GM12878 (cell line): ENCODE data around the gene MUC5AC. TPM values are rescaled to one million over a fixed set of nuclear protein-coding genes. Genes with fewer than 3 reads are reported as not detected.

Experiments
- ATAC-seq: fragments of 200-7000 bp; cut with Tn5 transposase; 3 replicates; pipeline ENCODE4 v1.9.1; 2020; ENCODE audit warnings: mild to moderate bottlenecking, moderate library complexity
- BruUV-seq: library from RNA; stranded (reverse); fragments of 400-500 nt; replicated peaks from 2 replicates; lab custom pipeline; 2021; lab: Mats Ljungman, UMichigan
- CTCF ChIA-PET: fragments of 300-600 bp; sonication (Branson Sonifier 250); formaldehyde crosslinking; extraction: SDS; loops from one replicate; lab custom pipeline; 2021; ENCODE audit warnings: inconsistent platforms; lab: Yijun Ruan, JAX
- POLR2A ChIA-PET: fragments of 350-600 bp; formaldehyde crosslinking; extraction: SDS; loops from one replicate; lab custom pipeline; 2021; ENCODE audit warnings: inconsistent platforms; lab: Charles Lee
- RAD21 ChIA-PET: fragments of 300-600 bp; sonication (Branson Sonifier 250); formaldehyde crosslinking; loops from one replicate; lab custom pipeline; 2023; ENCODE audit warnings: antibody characterized with exemption; ENCODE audit not compliant: unreplicated experiment; lab: Charles Lee
- SMC1A ChIA-PET: fragments of 300-600 bp; sonication (Branson Sonifier 250); formaldehyde crosslinking; loops from one replicate; lab custom pipeline; 2023; ENCODE audit not compliant: unreplicated experiment, uncharacterized antibody; lab: Charles Lee
- DNase-seq: peaks from one replicate; pipeline ENCODE4 v3.0.0-alpha.2; 2011; ENCODE audit warnings: low read depth, low spot score
- FAIRE-seq: peaks from 3 replicates; lab custom pipeline; 2011; peaks lifted over from hg19 to GRCh38; lab: Jason Lieb, UNC
- H2AFZ ChIP-seq: 2 replicates; pipeline ENCODE4 v1.6.0; 2011; ENCODE audit warnings: low read depth, low read length, control low read depth; ENCODE audit not compliant: control insufficient read depth
- H3K27ac ChIP-seq: 2 replicates; pipeline ENCODE4 v1.5.1; 2011; ENCODE audit warnings: control low read depth; ENCODE audit not compliant: control insufficient read depth, insufficient read depth
- H3K27me3 ChIP-seq, 2 experiments: replicated peaks in 1 of 2; 2 replicates each; pipeline versions ENCODE4 v1.6.0 to v1.6.1; 2011; ENCODE audit warnings: low read length in 1 of 2; ENCODE audit not compliant: control insufficient read depth in 2 of 2, insufficient read depth in 2 of 2
- H3K36me3 ChIP-seq, 2 experiments: 2 replicates each; pipeline ENCODE4 v1.5.1; 2011; ENCODE audit warnings: low read length in 1 of 2; ENCODE audit not compliant: control insufficient read depth in 2 of 2, insufficient read depth in 2 of 2
- H3K4me1 ChIP-seq: 2 replicates; pipeline ENCODE4 v1.6.1; 2011; ENCODE audit warnings: mild to moderate bottlenecking, low read length, moderate library complexity, mixed read lengths; ENCODE audit not compliant: control insufficient read depth, insufficient read depth
- H3K4me2 ChIP-seq: 2 replicates; pipeline ENCODE4 v1.6.0; 2011; ENCODE audit warnings: control low read depth; ENCODE audit not compliant: control insufficient read depth, insufficient read depth
- H3K4me3 ChIP-seq: fragments of 200-600 bp; sonication (generic); 2 replicates; pipeline ENCODE4 v1.5.1; 2016
- H3K79me2 ChIP-seq: 2 replicates; pipeline ENCODE4 v1.6.0; 2011; ENCODE audit warnings: low read length; ENCODE audit not compliant: control insufficient read depth, insufficient read depth
- H3K9ac ChIP-seq: 2 replicates; pipeline ENCODE4 v1.8.0; 2011; ENCODE audit warnings: low read length, control low read depth, mixed read lengths; ENCODE audit not compliant: control insufficient read depth, insufficient read depth
- H3K9me3 ChIP-seq: replicated peaks from 3 replicates; pipeline ENCODE4 v1.5.1; 2011; ENCODE audit warnings: mild to moderate bottlenecking, low read length; ENCODE audit not compliant: control insufficient read depth, insufficient read depth
- H4K20me1 ChIP-seq: 2 replicates; pipeline ENCODE4 v1.6.0; 2011; ENCODE audit not compliant: control insufficient read depth, insufficient read depth
- CHD1 ChIP-seq: IDR thresholded peaks from 2 replicates; pipeline ENCODE4 v1.6.1; 2012; ENCODE audit warnings: low read depth, low read length, improper control_type of control experiment
- KDM1A ChIP-seq: fragments of 200-600 bp; sonication (generic); IDR thresholded peaks from 2 replicates; pipeline ENCODE4 v1.6.1; 2016; ENCODE audit warnings: borderline replicate concordance
- MTA3 ChIP-seq: IDR thresholded peaks from 2 replicates; pipeline ENCODE4 v1.6.1; 2012; ENCODE audit warnings: low read length, inconsistent platforms, borderline replicate concordance
- NBN ChIP-seq: fragments of 450-650 bp; IDR thresholded peaks from 2 replicates; pipeline ENCODE4 v1.6.1; 2016
- NKRF ChIP-seq: fragments of 450-650 bp; conservative IDR thresholded peaks from 2 replicates; pipeline ENCODE4 v1.6.1; 2017; ENCODE audit warnings: mild to moderate bottlenecking, moderate library complexity
- POLR2AphosphoS2 ChIP-seq: IDR thresholded peaks from 2 replicates; pipeline ENCODE4 v1.6.1; 2011; ENCODE audit warnings: low read depth, mild to moderate bottlenecking, low read length, improper control_type of control experiment, moderate library complexity
- RELB ChIP-seq: fragments of 450-650 bp; IDR thresholded peaks from 2 replicates; pipeline ENCODE4 v1.6.1; 2017; ENCODE audit warnings: low read depth, mild to moderate bottlenecking, moderate library complexity
- SKIL ChIP-seq: fragments of 450-650 bp; IDR thresholded peaks from 2 replicates; pipeline ENCODE4 v1.6.1; 2017; ENCODE audit warnings: mild to moderate bottlenecking, low read depth, inconsistent platforms; ENCODE audit not compliant: poor library complexity, severe bottlenecking
- WGBS: methylation state at CpG from one replicate; pipeline ENCODE4 v1.1.6; 2016; ENCODE audit warnings: low lambda C conversion rate; ENCODE audit not compliant: insufficient replicate concordance, insufficient coverage; ENCODE audit errors: missing lambda C conversion rate; 5-methylcytosine and 5-hydroxymethylcytosine counted together
- in situ Hi-C: fragments of 300-500 bp; cut with MboI; formaldehyde crosslinking; loops from 9 replicates; pipeline ENCODE4 v1.14.3; 2018; ENCODE audit warnings: mixed read lengths
- intact Hi-C: fragments of 100-400 bp; cut with micrococcal nuclease; formaldehyde crosslinking; loops from one replicate; pipeline ENCODE4 v1.14.2; 2022; ENCODE audit not compliant: unreplicated experiment
- polyA plus RNA-seq, 11 experiments: library from polyadenylated mRNA; depleted of rRNA in 4 of 11; unstranded in 6 of 11; stranded (reverse) in 5 of 11; fragments of >200 nt; fragmentation: Nextera tagmentation in 4 of 11; fragmentation: Illumina TruSeq in 1 of 11; extraction: Ambion mirVana in 4 of 11; extraction: Trizol in 1 of 11; gene quantifications; 1 replicate in 1 of 11; 2 replicates in 10 of 11; pipeline versions ENCODE4 v1.2.1 to v1.2.3, GENCODE V29; 2011 to 2016; ENCODE audit warnings: inconsistent platforms in 2 of 11, missing spikeins in 2 of 11, low read depth in 1 of 11
- total RNA-seq, 4 experiments: library from RNA; depleted of rRNA in 3 of 4; stranded (reverse); fragments of >200 nt in 3 of 4; fragmentation: Illumina TruSeq in 1 of 4; extraction: Trizol in 1 of 4; gene quantifications; 2 replicates each; pipeline versions ENCODE4 v1.2.1 to v1.2.3, GENCODE V29; 2013 to 2021
- TF ChIP-seq, protein P1 (sequence below): fragments of 450-650 bp; IDR thresholded peaks from 2 replicates; pipeline ENCODE4 v1.6.1; 2017; ENCODE audit warnings: mild to moderate bottlenecking

MUC5AC gene
- total and polyA plus RNA-seq, 10 of the 15 experiments (the other 5 are each of a cell fraction or from before 2014, with no cell fraction given) = under 0.01 to 0.01 TPM; not detected in 8

DNA sequence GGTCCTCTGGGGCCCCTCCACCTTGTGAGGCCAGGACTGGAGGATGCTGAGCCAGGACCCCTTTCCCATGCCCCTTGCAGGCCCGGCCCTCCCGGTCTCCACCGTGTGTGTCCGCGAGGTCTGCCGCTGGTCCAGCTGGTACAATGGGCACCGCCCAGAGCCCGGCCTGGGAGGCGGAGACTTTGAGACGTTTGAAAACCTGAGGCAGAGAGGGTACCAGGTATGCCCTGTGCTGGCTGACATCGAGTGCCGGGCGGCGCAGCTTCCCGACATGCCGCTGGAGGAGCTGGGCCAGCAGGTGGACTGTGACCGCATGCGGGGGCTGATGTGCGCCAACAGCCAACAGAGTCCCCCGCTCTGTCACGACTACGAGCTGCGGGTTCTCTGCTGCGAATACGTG, 83.0 kb downstream of the MUC5AC start:
- no peak overlapping the region for H3K27ac ChIP-seq
- no peaks in the 10 kb centered on the region for H3K36me3 ChIP-seq
- no peak overlapping the region for H2AFZ ChIP-seq
- H3K4me1 ChIP-seq = no peaks in the 10 kb centered on the region
- no peaks in the 10 kb centered on the region; the same call in 2 of the 3 replicates for H3K9me3 ChIP-seq
- ChIA-PET POLR2A (no interaction called here), SMC1A (no interaction called here), CTCF (no interaction called here), RAD21 (no interaction called here)
- no peaks in the 10 kb centered on the region for H3K79me2 ChIP-seq
- no peak for ATAC-seq
- no peak for DNase-seq
- no peaks in the 10 kb centered on the region for H3K27me3 ChIP-seq
- no peak for TF ChIP-seq CHD1
- TF ChIP-seq KDM1A = no peak
- TF ChIP-seq NKRF = no peak
- TF ChIP-seq MTA3 = no peak
- H3K4me2 ChIP-seq = no peak overlapping the region
- BruUV-seq = no TSS peak
- 79% methylated on average over 24 of the region's 25 CpGs for WGBS
- no peak overlapping the region for H3K9ac ChIP-seq
- intact Hi-C loops = no loop called here
- no peak for FAIRE-seq
- in situ Hi-C loops = no loop called here
- H3K4me3 ChIP-seq = no peak overlapping the region
- H4K20me1 ChIP-seq = no peaks in the 10 kb centered on the region

DNA sequence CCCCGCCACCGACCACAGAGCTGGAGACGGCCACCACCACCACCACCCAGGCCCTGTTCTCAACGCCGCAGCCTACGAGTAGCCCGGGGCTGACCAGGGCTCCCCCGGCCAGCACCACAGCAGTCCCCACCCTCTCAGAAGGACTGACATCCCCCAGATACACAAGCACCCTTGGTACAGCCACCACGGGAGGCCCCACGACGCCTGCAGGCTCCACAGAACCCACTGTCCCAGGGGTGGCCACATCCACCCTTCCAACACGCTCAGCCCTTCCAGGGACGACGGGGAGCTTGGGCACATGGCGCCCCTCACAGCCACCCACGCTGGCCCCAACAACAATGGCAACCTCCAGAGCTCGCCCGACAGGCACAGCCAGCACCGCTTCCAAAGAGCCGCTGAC, 84.0 kb downstream of the MUC5AC start:
- in situ Hi-C loops (no loop called here), intact Hi-C loops (no loop called here)
- no peak overlapping the region for H3K4me3 ChIP-seq
- ChIA-PET SMC1A (no interaction called here), RAD21 (no interaction called here), CTCF (no interaction called here), POLR2A (no interaction called here)
- H3K4me1 ChIP-seq = no peaks in the 10 kb centered on the region
- no peak for DNase-seq
- H3K4me2 ChIP-seq = no peak overlapping the region
- H3K27ac ChIP-seq = no peak overlapping the region
- no peak for FAIRE-seq
- H4K20me1 ChIP-seq = no peaks in the 10 kb centered on the region
- BruUV-seq = no TSS peak
- H3K9ac ChIP-seq = no peak overlapping the region
- no peaks in the 10 kb centered on the region for H3K27me3 ChIP-seq
- H3K36me3 ChIP-seq = no peaks in the 10 kb centered on the region
- H3K9me3 ChIP-seq = no peaks in the 10 kb centered on the region; the same call in 2 of the 3 replicates
- no peak for ATAC-seq
- H3K79me2 ChIP-seq = no peaks in the 10 kb centered on the region
- WGBS = 81% methylated on average over 20 of the region's 20 CpGs
- H2AFZ ChIP-seq = no peak overlapping the region
- no peak for TF ChIP-seq NBN
- no peak for TF ChIP-seq RELB
- TF ChIP-seq, protein P1, sequence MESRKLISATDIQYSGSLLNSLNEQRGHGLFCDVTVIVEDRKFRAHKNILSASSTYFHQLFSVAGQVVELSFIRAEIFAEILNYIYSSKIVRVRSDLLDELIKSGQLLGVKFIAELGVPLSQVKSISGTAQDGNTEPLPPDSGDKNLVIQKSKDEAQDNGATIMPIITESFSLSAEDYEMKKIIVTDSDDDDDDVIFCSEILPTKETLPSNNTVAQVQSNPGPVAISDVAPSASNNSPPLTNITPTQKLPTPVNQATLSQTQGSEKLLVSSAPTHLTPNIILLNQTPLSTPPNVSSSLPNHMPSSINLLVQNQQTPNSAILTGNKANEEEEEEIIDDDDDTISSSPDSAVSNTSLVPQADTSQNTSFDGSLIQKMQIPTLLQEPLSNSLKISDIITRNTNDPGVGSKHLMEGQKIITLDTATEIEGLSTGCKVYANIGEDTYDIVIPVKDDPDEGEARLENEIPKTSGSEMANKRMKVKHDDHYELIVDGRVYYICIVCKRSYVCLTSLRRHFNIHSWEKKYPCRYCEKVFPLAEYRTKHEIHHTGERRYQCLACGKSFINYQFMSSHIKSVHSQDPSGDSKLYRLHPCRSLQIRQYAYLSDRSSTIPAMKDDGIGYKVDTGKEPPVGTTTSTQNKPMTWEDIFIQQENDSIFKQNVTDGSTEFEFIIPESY = no peak
- no peak for TF ChIP-seq SKIL
- TF ChIP-seq POLR2AphosphoS2 = no peak
